Choroid plexus epithelial cell (primary cell): Measurements from ENCODE around the gene WDR49.

Experiments
- DNase-seq: peaks from one replicate; pipeline ENCODE4 v3.0.0-alpha.2; 2010; ENCODE audit warnings: low read depth
- H3K4me3 ChIP-seq: 2 replicates; pipeline ENCODE4 v1.5.1; 2011; ENCODE audit warnings: low read depth, mild to moderate bottlenecking, control low read depth, low read length, moderate library complexity
- CTCF ChIP-seq: conservative IDR thresholded peaks from 2 replicates; pipeline ENCODE4 v1.5.1; 2011; ENCODE audit warnings: low read depth, mild to moderate bottlenecking, control low read depth, inconsistent platforms, low read length, moderate library complexity

The WDR49 gene

GRCh38 chr3:167657684-167658225 is 4.0 kb upstream of the WDR49 start:
- DNase-seq = no peak
- no peak for TF ChIP-seq CTCF
- H3K4me3 ChIP-seq = no peak overlapping the region

GRCh38 chr3:167656821-167657220 is 3.1 kb upstream of the WDR49 start:
- no peak for DNase-seq
- no peak for TF ChIP-seq CTCF
- H3K4me3 ChIP-seq = no peak overlapping the region

DNA sequence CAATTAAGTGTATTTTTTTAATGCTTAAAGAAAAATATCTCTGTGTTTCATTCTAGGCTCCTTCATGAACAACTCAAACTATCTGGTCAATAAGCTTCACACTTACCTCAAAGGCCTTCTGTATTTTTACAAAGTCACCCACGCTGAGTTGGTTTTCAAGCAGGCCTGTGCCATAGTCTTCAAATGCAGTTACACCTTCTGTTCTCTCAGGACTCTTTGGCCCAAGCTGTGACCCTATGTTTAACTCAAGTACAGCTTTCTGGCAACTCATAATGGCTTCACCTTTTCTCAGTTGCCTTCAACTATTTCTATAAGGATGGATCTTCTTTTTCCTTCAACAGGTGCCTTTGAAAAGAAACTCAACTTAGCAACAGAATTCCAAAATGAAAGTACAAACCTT is 587 bp downstream of the WDR49 start:
- DNase-seq = no peak
- no peak overlapping the region for H3K4me3 ChIP-seq
- TF ChIP-seq CTCF = no peak

- no peak for DNase-seq
- H3K4me3 ChIP-seq = no peak overlapping the region
- TF ChIP-seq CTCF = no peak
Observed at GRCh38 chr3:167651826-167652225, 1.9 kb downstream of the WDR49 start.

DNA sequence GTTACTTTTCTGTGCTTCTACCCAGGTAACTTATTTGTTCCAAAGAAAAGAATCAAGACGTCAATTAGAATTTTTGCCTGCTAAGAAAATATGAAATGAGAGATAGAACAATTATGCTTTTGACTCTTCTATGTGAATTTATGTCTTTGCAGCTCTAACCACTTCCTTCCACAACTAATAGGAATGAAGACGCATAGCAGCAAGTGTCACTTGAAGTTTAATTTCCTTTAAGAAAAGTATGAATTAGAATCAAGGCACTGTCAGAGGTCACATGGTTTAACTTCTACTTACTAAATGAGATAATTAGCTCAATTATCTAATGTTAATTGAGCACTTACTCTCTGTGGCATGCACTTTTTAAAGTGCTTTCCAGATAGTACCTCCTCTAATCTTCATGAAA is 3.3 kb downstream of the WDR49 start:
- TF ChIP-seq CTCF = no peak
- H3K4me3 ChIP-seq = no peak overlapping the region
- no peak for DNase-seq

- DNase-seq = no peak
- TF ChIP-seq CTCF = no peak
- H3K4me3 ChIP-seq = no peak overlapping the region
Observed at GRCh38 chr3:167649746-167650145, 4.0 kb downstream of the WDR49 start.

DNA sequence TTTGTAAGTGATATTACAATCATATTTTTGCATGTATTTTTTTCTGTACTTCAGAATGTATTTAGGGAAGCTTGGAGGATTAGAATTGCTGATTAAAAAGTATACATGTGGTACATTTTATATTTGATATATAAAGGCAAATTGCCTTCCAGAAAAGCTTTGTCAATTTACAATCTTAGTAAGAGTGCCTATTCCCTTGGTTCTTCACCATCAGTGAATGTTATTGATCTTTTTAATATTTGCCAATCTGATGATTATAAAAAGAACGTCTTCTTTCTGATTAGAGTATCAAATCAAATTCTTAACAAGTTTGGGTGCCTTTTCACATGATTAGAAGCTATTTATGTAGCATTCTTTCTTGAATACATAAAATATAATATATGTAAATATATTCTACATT is 9.1 kb downstream of the WDR49 start:
- H3K4me3 ChIP-seq = no peak overlapping the region
- no peak for TF ChIP-seq CTCF
- no peak for DNase-seq
